PC-3 (cell line): ENCODE measurements around the gene GALNT14. TPM values are rescaled to one million over a fixed set of nuclear protein-coding genes. Genes with fewer than 3 reads are reported as not detected.

Experiments used
- ATAC-seq: fragments of 200-7000 bp; cut with Tn5 transposase; 2 replicates; pipeline ENCODE4 v1.9.1; 2020; ENCODE audit warnings: mild to moderate bottlenecking, moderate library complexity
- BruUV-seq: library from RNA; stranded (reverse); fragments of 400-500 nt; replicated peaks from 2 replicates; lab custom pipeline; 2021; lab: Mats Ljungman, UMichigan
- CTCF ChIA-PET: fragments of 300-600 bp; sonication (Branson Sonifier 250); formaldehyde crosslinking; loops from one replicate; lab custom pipeline; 2022; ENCODE audit warnings: antibody characterized with exemption; lab: Charles Lee
- POLR2A ChIA-PET: fragments of 300-600 bp; sonication (Branson Sonifier 250); formaldehyde crosslinking; loops from one replicate; lab custom pipeline; 2022; ENCODE audit warnings: antibody characterized with exemption; ENCODE audit not compliant: unreplicated experiment; lab: Charles Lee
- DNase-seq: peaks from one replicate; pipeline ENCODE4 v3.0.0-alpha.2; 2015
- H2AFZ ChIP-seq: fragments of 300-600 bp; sonication (generic); 2 replicates; pipeline ENCODE4 v1.6.0; 2016; ENCODE audit warnings: antibody characterized with exemption, low read length
- H3F3A ChIP-seq: fragments of 300-600 bp; sonication (generic); one replicate; pipeline ENCODE4 v1.6.0; 2017; ENCODE audit warnings: antibody characterized with exemption, low read length, control low read depth, mild to moderate bottlenecking; ENCODE audit not compliant: unreplicated experiment
- H3K27ac ChIP-seq: fragments of 300-600 bp; sonication (generic); 2 replicates; pipeline ENCODE4 v1.5.1; 2016; ENCODE audit warnings: mild to moderate bottlenecking, low read length
- H3K27me3 ChIP-seq: fragments of 300-600 bp; sonication (generic); 2 replicates; pipeline ENCODE4 v1.6.1; 2016; ENCODE audit warnings: low read length, mixed read lengths
- H3K36me3 ChIP-seq: fragments of 300-600 bp; sonication (generic); 2 replicates; pipeline ENCODE4 v1.6.1; 2016; ENCODE audit warnings: low read depth, mixed run types, low read length, mixed read lengths
- H3K4me1 ChIP-seq: fragments of 300-600 bp; sonication (generic); 2 replicates; pipeline ENCODE4 v1.5.1; 2016; ENCODE audit warnings: low read length; ENCODE audit not compliant: insufficient read depth
- H3K4me2 ChIP-seq: fragments of 300-600 bp; sonication (generic); 2 replicates; pipeline ENCODE4 v1.6.0; 2016; ENCODE audit warnings: low read length
- H3K4me3 ChIP-seq: fragments of 300-600 bp; sonication (generic); 2 replicates; pipeline ENCODE4 v1.5.1; 2016; ENCODE audit warnings: mild to moderate bottlenecking, low read length, mixed read lengths
- H3K79me2 ChIP-seq: fragments of 300-600 bp; sonication (generic); 2 replicates; pipeline ENCODE4 v1.6.1; 2017; ENCODE audit warnings: low read length, mixed read lengths
- H3K9ac ChIP-seq: fragments of 300-600 bp; sonication (generic); 2 replicates; pipeline ENCODE4 v1.6.0; 2016; ENCODE audit warnings: mild to moderate bottlenecking, low read length
- H3K9me2 ChIP-seq: fragments of 300-600 bp; sonication (generic); replicated peaks from 2 replicates; pipeline ENCODE4 v1.6.1; 2016; ENCODE audit warnings: mixed run types, low read length, mixed read lengths
- H3K9me3 ChIP-seq: fragments of 300-600 bp; sonication (generic); 2 replicates; pipeline ENCODE4 v1.6.1; 2016; ENCODE audit warnings: low read length, mixed read lengths
- H4K20me1 ChIP-seq: fragments of 300-600 bp; sonication (generic); 2 replicates; pipeline ENCODE4 v1.6.1; 2016; ENCODE audit warnings: low read length, mixed read lengths
- EZH2 ChIP-seq: fragments of 300-600 bp; sonication (generic); IDR thresholded peaks from one replicate; pipeline ENCODE4 v1.6.1; 2017; ENCODE audit warnings: antibody characterized with exemption, mild to moderate bottlenecking, low read length; ENCODE audit not compliant: unreplicated experiment
- EZH2phosphoT487 ChIP-seq: fragments of 300-600 bp; sonication (generic); IDR thresholded peaks from 2 replicates; pipeline ENCODE4 v1.6.1; 2018; ENCODE audit warnings: mild to moderate bottlenecking, antibody characterized with exemption, low read length, borderline replicate concordance
- intact Hi-C: fragments of 100-400 bp; cut with micrococcal nuclease; formaldehyde crosslinking; loops from 2 replicates; pipeline ENCODE4 v1.9.0; 2023
- total RNA-seq: library from RNA; depleted of rRNA; stranded (reverse); fragments of >200 nt; gene quantifications from 2 replicates; pipeline ENCODE4 v1.2.3, GENCODE V29; 2014
- TF ChIP-seq, protein P1 (sequence below): fragments of 300-600 bp; sonication (generic); conservative IDR thresholded peaks from 2 replicates; pipeline ENCODE4 v1.5.1; 2017; ENCODE audit warnings: antibody characterized with exemption, low read depth, mild to moderate bottlenecking, low read length

The GALNT14 gene
- total RNA-seq, 1 experiment from 2014 or later = 10.2 TPM

DNA sequence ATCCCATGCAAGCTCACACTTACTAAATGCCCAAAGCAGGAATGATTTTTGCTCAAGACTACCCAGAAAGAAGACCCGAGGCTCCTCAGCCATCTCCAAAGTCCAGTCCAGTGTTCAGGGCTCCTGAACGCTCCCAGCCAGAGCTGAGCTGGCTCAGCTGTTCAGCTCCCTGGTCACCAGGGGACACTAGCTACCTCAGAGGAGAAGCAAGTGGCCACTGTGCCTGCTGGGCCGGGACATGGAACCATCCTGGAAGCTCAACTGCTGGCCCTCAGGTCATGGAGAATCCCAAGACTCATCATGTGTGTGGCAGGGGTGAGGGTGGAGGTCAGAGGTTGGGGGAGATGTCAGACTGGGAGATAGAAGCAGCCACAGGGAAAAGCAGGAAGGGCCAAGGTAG lies 89.0 kb downstream of the GALNT14 start:
- Histone ChIP-seq H3F3A (no peaks in the 10 kb centered on the region), H3K36me3 (no peaks in the 10 kb centered on the region), H4K20me1 (no peaks in the 10 kb centered on the region), H3K79me2 (no peaks in the 10 kb centered on the region), H3K4me2 (no peak overlapping the region), H3K9me3 (no peaks in the 10 kb centered on the region), H3K27ac (no peak overlapping the region), H3K4me3 (no peak overlapping the region), H3K9me2 (no peaks in the 10 kb centered on the region), H3K4me1 (no peaks in the 10 kb centered on the region), H2AFZ (no peak overlapping the region), H3K27me3 (no peaks in the 10 kb centered on the region), H3K9ac (no peak overlapping the region)
- TF ChIP-seq, protein P1, sequence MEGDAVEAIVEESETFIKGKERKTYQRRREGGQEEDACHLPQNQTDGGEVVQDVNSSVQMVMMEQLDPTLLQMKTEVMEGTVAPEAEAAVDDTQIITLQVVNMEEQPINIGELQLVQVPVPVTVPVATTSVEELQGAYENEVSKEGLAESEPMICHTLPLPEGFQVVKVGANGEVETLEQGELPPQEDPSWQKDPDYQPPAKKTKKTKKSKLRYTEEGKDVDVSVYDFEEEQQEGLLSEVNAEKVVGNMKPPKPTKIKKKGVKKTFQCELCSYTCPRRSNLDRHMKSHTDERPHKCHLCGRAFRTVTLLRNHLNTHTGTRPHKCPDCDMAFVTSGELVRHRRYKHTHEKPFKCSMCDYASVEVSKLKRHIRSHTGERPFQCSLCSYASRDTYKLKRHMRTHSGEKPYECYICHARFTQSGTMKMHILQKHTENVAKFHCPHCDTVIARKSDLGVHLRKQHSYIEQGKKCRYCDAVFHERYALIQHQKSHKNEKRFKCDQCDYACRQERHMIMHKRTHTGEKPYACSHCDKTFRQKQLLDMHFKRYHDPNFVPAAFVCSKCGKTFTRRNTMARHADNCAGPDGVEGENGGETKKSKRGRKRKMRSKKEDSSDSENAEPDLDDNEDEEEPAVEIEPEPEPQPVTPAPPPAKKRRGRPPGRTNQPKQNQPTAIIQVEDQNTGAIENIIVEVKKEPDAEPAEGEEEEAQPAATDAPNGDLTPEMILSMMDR = no peak
- TF ChIP-seq EZH2 (no peak), EZH2phosphoT487 (no peak)
- ChIA-PET POLR2A (no interaction called here), CTCF (no interaction called here)
- intact Hi-C loops = no loop called here
- no TSS peak for BruUV-seq
- ATAC-seq = no peak
- no peak for DNase-seq

DNA sequence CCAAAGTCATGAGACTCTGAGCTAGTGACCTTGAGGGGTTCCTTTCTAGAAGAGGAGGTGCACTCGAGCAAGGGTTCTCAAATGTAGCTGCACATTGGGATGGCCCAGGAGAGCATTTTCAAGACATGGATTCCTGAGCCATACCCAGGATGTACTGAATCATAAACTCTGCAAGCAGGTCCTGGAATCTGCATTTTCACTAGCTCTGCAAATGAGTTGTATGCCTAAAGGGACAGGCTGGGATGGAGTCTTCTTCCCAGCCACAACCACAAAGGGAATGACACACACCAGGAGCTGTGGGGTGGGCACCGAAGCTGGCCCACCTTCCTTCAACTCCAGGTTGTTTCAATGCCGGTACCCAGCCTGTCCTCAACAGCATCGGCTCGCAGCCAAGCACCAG lies 90.6 kb downstream of the GALNT14 start:
- Histone ChIP-seq H4K20me1 (no peaks in the 10 kb centered on the region), H3K4me1 (no peaks in the 10 kb centered on the region), H3K4me2 (no peak overlapping the region), H3K79me2 (no peaks in the 10 kb centered on the region), H3K9me3 (no peaks in the 10 kb centered on the region), H3K4me3 (no peak overlapping the region), H2AFZ (no peak overlapping the region), H3K27ac (no peak overlapping the region), H3K27me3 (no peaks in the 10 kb centered on the region), H3K36me3 (no peaks in the 10 kb centered on the region), H3K9me2 (no peaks in the 10 kb centered on the region), H3K9ac (no peak overlapping the region), H3F3A (no peaks in the 10 kb centered on the region)
- intact Hi-C loops = no loop called here
- no peak for TF ChIP-seq EZH2phosphoT487
- TF ChIP-seq, protein P1 = no peak
- TF ChIP-seq EZH2 = no peak
- CTCF ChIA-PET = no interaction called here
- DNase-seq (no peak), ATAC-seq (no peak; the same call in 1 of the 2 replicates)
- BruUV-seq = no TSS peak
- POLR2A ChIA-PET = no interaction called here

DNA sequence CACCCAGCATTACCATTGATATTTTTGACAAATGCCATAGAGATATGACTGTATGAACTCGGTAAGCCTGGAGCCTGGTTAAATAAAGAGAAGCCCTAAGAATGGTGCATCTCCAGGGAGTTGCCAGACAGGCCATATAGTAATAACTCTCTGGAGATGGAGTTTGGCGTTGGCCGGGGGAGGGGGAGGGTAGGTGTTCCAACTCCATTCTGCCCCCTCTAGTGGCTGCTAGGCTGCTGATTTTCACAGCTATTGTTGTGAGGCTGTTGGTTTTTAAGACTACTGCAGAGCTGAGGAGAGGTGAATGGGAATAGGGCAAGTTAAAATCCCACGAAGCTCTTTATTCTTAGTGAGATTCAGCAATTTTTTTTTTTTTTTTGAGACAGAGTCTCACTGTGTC lies 99.9 kb downstream of the GALNT14 start:
- H2AFZ ChIP-seq = no peak overlapping the region
- ChIA-PET POLR2A (no interaction called here), CTCF (no interaction called here)
- no peaks in the 10 kb centered on the region for H3K4me1 ChIP-seq
- H3K9me3 ChIP-seq = 0 out of 2 replicates have a peak, but pooled peaks cover 13% of the 10 kb centered on the region
- no peak overlapping the region for H3K9ac ChIP-seq
- intact Hi-C loops = no loop called here
- TF ChIP-seq EZH2 = no peak
- TF ChIP-seq, protein P1 = 0 out of 2 replicates have a peak, but pooled peaks have one; percentile 15
- no TSS peak for BruUV-seq
- no peaks in the 10 kb centered on the region for H3K36me3 ChIP-seq
- H3K27me3 ChIP-seq = no peaks in the 10 kb centered on the region
- H3K79me2 ChIP-seq = no peaks in the 10 kb centered on the region
- no peak overlapping the region for H3K4me3 ChIP-seq
- H3K27ac ChIP-seq = no peak overlapping the region
- no peaks in the 10 kb centered on the region for H4K20me1 ChIP-seq
- no peak for DNase-seq
- no peak for ATAC-seq
- H3K9me2 ChIP-seq = no peaks in the 10 kb centered on the region
- H3K4me2 ChIP-seq = no peak overlapping the region
- no peaks in the 10 kb centered on the region for H3F3A ChIP-seq
